Neural cell (in vitro differentiated cells): ENCODE results near the gene NRF1. TPM values are rescaled to one million over a fixed set of nuclear protein-coding genes. Genes with fewer than 3 reads are reported as not detected.
"Not testable (repeated sequence)": the region's sequence is repeated elsewhere in the genome, so short reads cannot be mapped to it uniquely, and the experiment has no call there.

ENCODE experiments used
- H2AFZ ChIP-seq: fragments of 200-600, 300-800 bp; sonication (generic), shearing (Covaris generic); 2 replicates; pipeline ENCODE4 v1.6.0; 2014; ENCODE audit warnings: low read depth, mild to moderate bottlenecking, antibody characterized with exemption, low read length, moderate library complexity
- H3F3A ChIP-seq: fragments of 200-600 bp; shearing (Covaris generic); 2 replicates; pipeline ENCODE4 v1.6.1; 2016; ENCODE audit warnings: mild to moderate bottlenecking, moderate library complexity, mixed read lengths, antibody characterized with exemption, low read length; ENCODE audit not compliant: insufficient read depth, poor library complexity, severe bottlenecking
- H3K27ac ChIP-seq: fragments of 200-600, 300-800 bp; sonication (generic), shearing (Covaris generic); 2 replicates; pipeline ENCODE4 v1.5.1; 2014; ENCODE audit warnings: mild to moderate bottlenecking, low read length, moderate library complexity
- H3K27me3 ChIP-seq: fragments of 300-800, 200-600 bp; sonication (generic), shearing (Covaris generic); 2 replicates; pipeline ENCODE4 v1.6.0; 2014; ENCODE audit warnings: mild to moderate bottlenecking, low read depth, low read length, moderate library complexity; ENCODE audit not compliant: insufficient read depth
- H3K36me3 ChIP-seq: fragments of 300-800, 200-600 bp; sonication (generic), shearing (Covaris generic); 2 replicates; pipeline ENCODE4 v1.5.1; 2014; ENCODE audit warnings: mild to moderate bottlenecking, antibody characterized with exemption, low read length, moderate library complexity; ENCODE audit not compliant: insufficient read depth
- H3K4me2 ChIP-seq: fragments of 300-800, 200-600 bp; sonication (generic), shearing (Covaris generic); 2 replicates; pipeline ENCODE4 v1.6.0; 2014; ENCODE audit warnings: mild to moderate bottlenecking, low read length
- H3K4me3 ChIP-seq: fragments of 300-800, 200-600 bp; sonication (generic), shearing (Covaris generic); 2 replicates; pipeline ENCODE4 v1.5.1; 2014; ENCODE audit warnings: mild to moderate bottlenecking, low read length, moderate library complexity
- H3K79me2 ChIP-seq: fragments of 200-600 bp; shearing (Covaris generic); replicated peaks from 2 replicates; pipeline ENCODE4 v1.6.0; 2014; ENCODE audit warnings: mild to moderate bottlenecking, low read length, moderate library complexity; ENCODE audit not compliant: insufficient read depth
- H3K9ac ChIP-seq: fragments of 300-800, 200-600 bp; sonication (generic), shearing (Covaris generic); 2 replicates; pipeline ENCODE4 v1.6.1; 2016; ENCODE audit warnings: mild to moderate bottlenecking, low read length, mixed read lengths
- H3K9me2 ChIP-seq: fragments of 200-600 bp; shearing (Covaris generic); 2 replicates; pipeline ENCODE4 v1.6.1; 2016; ENCODE audit warnings: mild to moderate bottlenecking, low read length, mixed read lengths; ENCODE audit not compliant: insufficient read depth
- H3K9me3 ChIP-seq: fragments of 200-600, 300-800 bp; sonication (generic), shearing (Covaris generic); 2 replicates; pipeline ENCODE4 v1.6.1; 2016; ENCODE audit warnings: mild to moderate bottlenecking, mixed run types, low read length, moderate library complexity, mixed read lengths
- H4K20me1 ChIP-seq: fragments of 200-600 bp; shearing (Covaris generic); 2 replicates; pipeline ENCODE4 v1.6.1; 2016; ENCODE audit warnings: mild to moderate bottlenecking, mixed run types; ENCODE audit not compliant: insufficient read depth
- EP300 ChIP-seq: fragments of 450-650 bp; conservative IDR thresholded peaks from 2 replicates; pipeline ENCODE4 v1.6.1; 2014; ENCODE audit warnings: antibody characterized with exemption, mild to moderate bottlenecking, moderate library complexity; ENCODE audit not compliant: poor library complexity, severe bottlenecking
- EZH2 ChIP-seq: fragments of 200-600, 300-800 bp; shearing (Covaris generic), sonication (generic); IDR thresholded peaks from 2 replicates; pipeline ENCODE4 v1.6.1; 2014; ENCODE audit warnings: antibody characterized with exemption, low read length, borderline replicate concordance, mild to moderate bottlenecking; ENCODE audit not compliant: insufficient read depth, poor library complexity, severe bottlenecking
- MXI1 ChIP-seq: fragments of 450-650 bp; conservative IDR thresholded peaks from 2 replicates; pipeline ENCODE4 v1.6.1; 2014; ENCODE audit warnings: antibody characterized with exemption, mild to moderate bottlenecking; ENCODE audit not compliant: poor library complexity, severe bottlenecking
- POLR2AphosphoS5 ChIP-seq: IDR thresholded peaks from 2 replicates; pipeline ENCODE4 v1.6.1; 2012
- RAD21 ChIP-seq: fragments of 450-650 bp; conservative IDR thresholded peaks from 2 replicates; pipeline ENCODE4 v1.6.1; 2014; ENCODE audit warnings: antibody characterized with exemption, mild to moderate bottlenecking, moderate library complexity
- REST ChIP-seq: IDR thresholded peaks from 2 replicates; pipeline ENCODE4 v1.6.1; 2012; ENCODE audit warnings: borderline replicate concordance
- SMC3 ChIP-seq: fragments of 450-650 bp; conservative IDR thresholded peaks from 2 replicates; pipeline ENCODE4 v1.6.1; 2014; ENCODE audit warnings: antibody characterized with exemption, mild to moderate bottlenecking, moderate library complexity; ENCODE audit not compliant: poor library complexity
- TAF1 ChIP-seq: IDR thresholded peaks from 2 replicates; pipeline ENCODE4 v1.6.1; 2012; ENCODE audit warnings: low read depth
- polyA plus RNA-seq: library from polyadenylated mRNA; depleted of rRNA; stranded (reverse); fragments of >200 nt; gene quantifications from 2 replicates; pipeline ENCODE4 v1.2.3, GENCODE V29; 2014
- TF ChIP-seq, protein P1 (sequence below): fragments of 450-650 bp; IDR thresholded peaks from 2 replicates; pipeline ENCODE4 v1.5.1; 2014; ENCODE audit warnings: antibody characterized with exemption, mild to moderate bottlenecking, moderate library complexity; ENCODE audit not compliant: poor library complexity, severe bottlenecking

Gene NRF1
- polyA plus RNA-seq, 1 donor from 2014 or later, result 13.2 TPM

DNA sequence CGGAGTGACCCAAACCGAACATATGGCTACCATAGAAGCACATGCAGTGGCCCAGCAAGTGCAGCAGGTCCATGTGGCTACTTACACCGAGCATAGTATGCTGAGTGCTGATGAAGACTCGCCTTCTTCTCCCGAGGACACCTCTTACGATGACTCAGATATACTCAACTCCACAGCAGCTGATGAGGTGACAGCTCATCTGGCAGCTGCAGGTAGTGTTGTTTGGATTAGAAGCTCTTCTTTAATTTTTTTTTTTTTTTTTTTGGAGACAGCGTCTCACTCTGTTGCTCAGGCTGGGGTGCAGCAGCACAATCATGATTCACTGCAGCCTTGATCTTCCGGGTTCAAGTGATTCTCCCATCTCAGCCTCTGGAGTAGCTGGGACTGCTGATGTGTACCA is 45.8 kb downstream of the NRF1 start:
- TF ChIP-seq, protein P1, sequence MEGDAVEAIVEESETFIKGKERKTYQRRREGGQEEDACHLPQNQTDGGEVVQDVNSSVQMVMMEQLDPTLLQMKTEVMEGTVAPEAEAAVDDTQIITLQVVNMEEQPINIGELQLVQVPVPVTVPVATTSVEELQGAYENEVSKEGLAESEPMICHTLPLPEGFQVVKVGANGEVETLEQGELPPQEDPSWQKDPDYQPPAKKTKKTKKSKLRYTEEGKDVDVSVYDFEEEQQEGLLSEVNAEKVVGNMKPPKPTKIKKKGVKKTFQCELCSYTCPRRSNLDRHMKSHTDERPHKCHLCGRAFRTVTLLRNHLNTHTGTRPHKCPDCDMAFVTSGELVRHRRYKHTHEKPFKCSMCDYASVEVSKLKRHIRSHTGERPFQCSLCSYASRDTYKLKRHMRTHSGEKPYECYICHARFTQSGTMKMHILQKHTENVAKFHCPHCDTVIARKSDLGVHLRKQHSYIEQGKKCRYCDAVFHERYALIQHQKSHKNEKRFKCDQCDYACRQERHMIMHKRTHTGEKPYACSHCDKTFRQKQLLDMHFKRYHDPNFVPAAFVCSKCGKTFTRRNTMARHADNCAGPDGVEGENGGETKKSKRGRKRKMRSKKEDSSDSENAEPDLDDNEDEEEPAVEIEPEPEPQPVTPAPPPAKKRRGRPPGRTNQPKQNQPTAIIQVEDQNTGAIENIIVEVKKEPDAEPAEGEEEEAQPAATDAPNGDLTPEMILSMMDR, result no peak
- TF ChIP-seq MXI1 (no peak), EP300 (no peak), REST (no peak), SMC3 (no peak), POLR2AphosphoS5 (no peak)
- Histone ChIP-seq H4K20me1 (no peaks in the 10 kb centered on the region), H3K4me2 (no peak overlapping the region), H3K4me3 (no peak overlapping the region), H3K27ac (no peak overlapping the region), H3K9me2 (no peaks in the 10 kb centered on the region), H3K9ac (no peak overlapping the region), H3K36me3 (no peaks in the 10 kb centered on the region), H3K27me3 (no peaks in the 10 kb centered on the region), H2AFZ (no peak overlapping the region), H3K79me2 (no peaks in the 10 kb centered on the region), H3F3A (no peaks in the 10 kb centered on the region), H3K9me3 (no peaks in the 10 kb centered on the region)

- not testable (repeated sequence) for H3K9ac ChIP-seq, H3K4me3 ChIP-seq, H4K20me1 ChIP-seq, H3K27ac ChIP-seq, H3K36me3 ChIP-seq, H3K9me3 ChIP-seq, H3K4me2 ChIP-seq, H3K9me2 ChIP-seq, H3K79me2 ChIP-seq, H3F3A ChIP-seq, H2AFZ ChIP-seq, H3K27me3 ChIP-seq
Observed at GRCh38 chr7:129659907-129660306, 48.4 kb downstream of the NRF1 start.

DNA sequence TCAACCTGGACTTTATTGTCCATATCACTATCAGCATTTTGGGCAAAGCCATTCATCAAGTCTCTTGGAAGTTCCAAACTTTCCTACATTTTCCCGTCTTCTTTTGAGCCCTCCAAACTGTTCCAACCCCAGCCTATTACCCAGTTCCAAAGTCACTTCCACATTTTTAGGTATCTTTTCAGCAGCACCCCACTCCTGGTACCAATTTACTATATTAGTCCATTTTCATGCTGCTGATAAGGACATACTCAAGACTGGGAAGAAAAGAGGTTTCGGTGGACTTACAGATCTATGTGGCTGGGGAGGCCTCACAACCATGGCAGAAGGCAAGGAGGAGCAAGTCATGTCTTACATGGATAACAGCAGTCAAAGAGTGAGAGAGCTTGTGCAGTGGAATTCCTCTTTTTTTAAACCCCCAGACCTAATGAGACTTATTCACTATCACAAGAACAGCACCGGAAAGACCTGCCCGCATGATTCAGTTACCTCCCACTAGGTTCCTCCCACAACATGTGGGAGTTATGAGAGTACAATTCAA is 50.2 kb downstream of the NRF1 start:
- Histone ChIP-seq H3K9ac (no peak overlapping the region), H3K9me3 (no peaks in the 10 kb centered on the region), H3K4me3 (no peak overlapping the region), H3K79me2 (no peaks in the 10 kb centered on the region), H3F3A (no peaks in the 10 kb centered on the region), H2AFZ (no peak overlapping the region), H3K27me3 (no peaks in the 10 kb centered on the region), H3K27ac (no peak overlapping the region), H3K9me2 (no peaks in the 10 kb centered on the region), H3K4me2 (no peak overlapping the region), H4K20me1 (no peaks in the 10 kb centered on the region), H3K36me3 (no peaks in the 10 kb centered on the region)
- TF ChIP-seq SMC3 (no peak), RAD21 (no peak), EZH2 (no peak), POLR2AphosphoS5 (no peak), MXI1 (no peak), EP300 (no peak), REST (no peak), TAF1 (no peak)
- TF ChIP-seq, protein P1, result no peak
